HG02973 (cell line): ENCODE measurements around the gene KNDC1.

ENCODE experiments used
- ATAC-seq: cut with Tn5 transposase; IDR thresholded peaks from one replicate; pipeline ENCODE4 v1.9.1; 2021; ENCODE audit warnings: moderate library complexity; ENCODE audit not compliant: unreplicated experiment

Gene KNDC1

DNA sequence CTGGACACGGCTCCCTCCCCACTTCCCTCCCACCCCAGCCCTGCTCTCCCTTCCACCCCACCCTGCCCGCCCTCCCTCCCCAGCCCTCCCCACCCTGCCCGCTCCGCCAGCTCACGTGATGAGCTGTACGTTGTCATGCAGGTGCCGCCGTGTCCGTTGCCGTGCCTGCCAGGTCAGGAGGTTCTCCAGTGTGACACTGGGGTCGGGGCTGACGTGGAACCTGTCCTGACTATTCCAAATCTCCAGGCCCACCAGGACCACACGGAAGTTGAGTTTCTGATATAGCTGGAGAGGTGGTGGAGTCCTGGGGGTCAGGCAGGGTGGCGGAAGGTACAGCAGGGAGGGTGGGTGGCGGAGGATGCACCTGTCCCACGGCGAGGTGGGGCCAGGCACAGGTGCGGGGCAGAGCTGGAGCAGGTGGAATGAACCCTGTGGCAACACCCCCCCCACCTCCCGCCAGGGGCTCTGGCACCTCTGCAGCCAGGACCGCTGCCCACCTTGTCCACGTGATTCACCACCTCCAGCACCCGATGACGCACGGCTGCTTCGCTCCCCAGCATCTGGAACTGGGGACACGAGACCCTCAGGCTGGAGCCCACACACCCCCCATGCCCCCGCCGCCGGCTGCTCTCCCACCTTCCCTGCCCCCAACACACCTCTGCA, 112.4 kb downstream of the KNDC1 start:
- no peak for ATAC-seq

DNA sequence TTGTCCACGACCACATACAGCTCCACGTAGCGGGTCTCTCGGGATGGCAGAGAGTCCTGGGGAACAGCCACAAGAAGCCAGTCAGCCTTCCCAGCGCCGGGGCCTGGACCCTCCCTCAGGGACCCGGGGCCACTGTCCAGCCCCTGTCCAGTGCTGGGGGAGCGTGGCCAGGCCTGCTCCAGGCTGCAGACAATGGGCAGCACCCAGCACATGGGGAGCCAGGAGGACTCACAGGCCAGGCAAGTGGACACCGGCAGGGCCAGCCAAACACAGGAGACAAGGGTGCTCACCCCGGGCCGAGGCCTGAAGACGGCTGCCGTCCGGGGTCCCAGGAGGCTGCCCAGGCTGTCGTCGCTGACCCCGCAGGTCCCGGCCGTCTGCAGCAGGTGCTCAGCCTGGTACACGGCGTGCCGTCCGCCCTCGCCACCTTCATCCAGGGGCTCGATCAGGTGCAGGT, 113.0 kb downstream of the KNDC1 start:
- no peak for ATAC-seq

DNA sequence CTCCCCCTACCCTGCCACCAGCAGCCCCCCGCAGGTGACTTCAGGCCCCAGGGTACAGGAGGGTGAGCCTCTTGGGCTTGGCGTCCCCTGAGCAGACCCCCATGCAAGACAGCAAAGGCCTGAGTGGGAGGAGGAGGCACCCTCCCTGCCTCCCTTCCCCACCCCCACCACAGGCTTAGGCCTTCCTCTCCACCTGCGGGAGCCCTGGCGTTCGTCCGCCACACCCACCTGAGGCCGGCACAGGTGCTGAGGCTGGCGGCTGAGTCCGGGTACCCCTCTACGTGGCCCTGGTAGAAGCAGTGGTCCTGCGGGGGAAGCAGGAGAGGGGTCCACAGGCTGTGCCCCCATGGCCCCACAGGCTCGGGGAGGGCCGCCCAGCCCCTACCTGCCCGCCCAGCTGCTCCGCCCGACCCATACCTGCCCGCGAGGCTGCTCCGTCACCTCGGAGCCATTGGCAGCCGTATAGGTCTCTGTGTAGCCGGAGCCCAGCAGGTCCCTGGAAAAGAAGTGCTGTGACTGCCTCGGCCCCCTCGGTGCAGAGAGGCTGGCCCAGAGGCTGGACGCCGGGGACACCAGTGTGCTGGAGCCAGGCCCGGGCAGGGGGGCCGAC, 113.6 kb downstream of the KNDC1 start:
- no peak for ATAC-seq

DNA sequence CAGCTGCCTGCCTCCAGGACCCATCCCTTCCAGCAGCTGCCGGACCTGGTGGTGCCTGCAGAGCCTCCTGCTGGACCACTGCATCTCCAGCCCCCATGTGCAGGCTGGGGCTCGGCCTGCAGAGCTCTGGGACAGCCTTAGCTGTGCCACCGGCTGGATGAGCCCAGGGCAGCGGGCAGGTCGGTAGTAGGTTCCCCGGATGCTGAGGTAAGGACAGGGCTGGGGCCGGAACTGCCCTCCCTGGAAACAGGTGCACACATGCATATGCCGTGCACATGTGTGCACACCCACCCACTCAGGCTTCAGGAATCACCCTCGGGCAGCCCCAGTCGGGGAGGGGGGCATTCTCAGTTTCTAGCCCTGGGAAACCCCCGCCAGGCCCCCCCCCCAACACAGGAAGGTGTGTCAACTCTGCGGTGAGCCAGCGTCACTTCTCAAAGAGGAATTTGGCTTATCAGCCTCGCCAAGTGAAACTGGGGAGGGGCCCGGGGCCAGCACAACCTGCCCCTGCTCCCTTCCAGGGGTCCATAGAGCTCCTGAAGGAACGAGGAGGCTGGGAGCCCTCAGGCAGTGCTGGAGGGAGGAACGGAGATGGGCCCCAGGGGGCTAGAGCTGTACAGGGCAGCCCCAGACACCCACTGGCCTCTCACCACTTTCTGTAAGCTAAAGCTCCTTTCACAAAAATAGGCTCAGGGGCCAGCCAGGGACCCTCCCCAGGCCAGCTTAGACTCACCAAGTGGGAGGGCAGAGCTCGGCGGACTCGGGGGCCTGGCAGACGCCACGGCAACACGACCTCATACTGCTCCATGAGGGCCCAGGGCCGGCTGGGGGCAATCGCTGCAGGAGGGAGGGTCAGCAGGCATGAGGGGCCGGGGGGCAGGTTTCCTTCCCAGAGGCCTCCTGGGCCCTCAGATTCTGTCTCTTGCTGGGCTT, 115.0 kb downstream of the KNDC1 start:
- ATAC-seq, result peak; percentile 43

DNA sequence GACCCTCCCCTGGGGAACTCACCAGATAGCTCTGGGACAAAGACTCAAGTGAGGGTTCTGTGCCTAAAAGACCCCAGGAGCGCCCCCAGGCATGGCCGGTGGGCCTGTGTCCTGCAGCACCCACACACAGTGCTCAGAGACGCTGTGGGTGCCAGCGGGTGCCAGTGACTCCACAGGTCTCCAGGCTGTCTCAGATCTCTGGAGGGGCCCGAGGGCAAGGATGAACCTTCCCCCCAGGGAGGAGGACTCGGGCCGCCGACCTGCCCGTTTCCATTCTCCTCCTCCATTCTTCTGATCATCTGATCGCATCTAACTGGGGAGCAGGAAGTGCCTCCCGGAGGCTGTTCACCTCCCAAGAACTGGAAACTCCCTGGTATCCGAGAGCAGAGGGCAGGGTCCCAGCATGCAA, 115.7 kb downstream of the KNDC1 start:
- ATAC-seq, result peak; percentile 22
